Erythroblast (primary cell): ENCODE results near the gene VPS37D.

Source experiments
- GATA1 ChIP-seq: IDR thresholded peaks from 2 replicates; pipeline ENCODE4 v1.6.1; 2011; ENCODE audit warnings: low read depth, mild to moderate bottlenecking, control low read depth, low read length, moderate library complexity
- POLR2A ChIP-seq: IDR thresholded peaks from 2 replicates; pipeline ENCODE4 v1.6.1; 2011; ENCODE audit warnings: mild to moderate bottlenecking, low read length

GRCh38 chr7:73635428-73636200 lies 32.0 kb upstream of the VPS37D start:
- TF ChIP-seq POLR2A, result no peak
- TF ChIP-seq GATA1, result no peak
